Bone marrow (tissue), 2 donors: ENCODE results near the gene PDE10A.
"Not testable (repeated sequence)": the region's sequence is repeated elsewhere in the genome, so short reads cannot be mapped to it uniquely, and the experiment has no call there.

ENCODE experiments used
- DNase-seq, 2 donors: peaks; one replicate each; lab custom pipeline; 2025; lab: John Stamatoyannopoulos, UW

Gene PDE10A

DNA sequence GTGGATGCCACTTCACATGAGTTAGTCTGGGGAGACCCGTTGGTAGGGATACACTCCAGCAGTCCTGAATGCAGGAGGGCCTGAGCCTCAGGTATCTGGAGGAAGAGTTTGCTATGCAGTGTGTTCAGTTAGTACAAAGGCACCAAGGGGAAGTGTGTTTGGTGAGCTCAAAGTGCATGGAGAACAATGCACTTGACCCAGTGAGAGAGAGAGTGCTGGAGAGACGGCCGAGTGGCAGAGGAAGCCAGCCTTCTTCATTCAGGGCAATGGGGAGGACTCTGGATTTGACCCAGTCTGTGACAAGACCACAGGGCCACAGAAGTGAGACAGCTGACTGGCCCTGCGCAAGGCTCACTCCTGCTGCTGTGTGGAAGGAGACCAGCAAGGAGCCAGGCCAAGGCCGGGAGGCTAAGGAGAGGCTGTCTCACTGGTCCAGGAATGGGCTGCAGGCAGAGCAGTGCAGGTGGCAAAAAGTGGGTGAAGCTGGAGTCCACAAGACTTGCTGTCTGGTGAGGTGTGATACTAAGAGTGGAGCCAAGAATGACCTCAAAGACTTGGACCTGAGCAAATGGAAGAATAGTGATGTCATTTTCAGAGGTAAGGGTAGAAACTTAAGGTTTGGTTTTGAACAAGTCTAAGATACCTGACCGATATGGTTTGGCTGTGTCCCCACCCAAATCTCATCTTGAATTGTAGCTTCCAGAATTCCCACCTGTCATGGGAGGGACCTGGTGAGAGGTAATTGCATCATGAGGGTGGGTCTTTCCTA, 38.0 kb downstream of the PDE10A start:
- no peak for DNase-seq

DNA sequence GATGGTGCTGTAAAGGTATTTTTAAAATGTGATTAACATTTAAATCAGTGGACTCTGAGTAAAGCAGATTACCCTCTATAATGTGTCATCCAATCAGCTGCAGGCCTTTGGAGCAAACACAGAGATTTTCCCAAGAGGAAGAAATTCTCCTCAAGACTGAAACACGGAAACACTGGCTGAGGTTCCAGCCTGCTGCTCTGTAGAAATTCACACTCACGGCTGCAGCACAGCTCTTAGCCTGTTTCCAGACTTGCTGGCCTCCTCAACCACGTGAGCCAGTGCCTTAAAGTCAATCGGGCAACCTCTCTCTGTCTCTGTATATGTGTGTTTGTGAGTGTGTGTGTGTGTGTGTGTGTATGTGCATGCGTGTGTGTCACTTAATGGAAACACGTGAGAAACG, 41.1 kb downstream of the PDE10A start:
- DNase-seq = no peak

DNA sequence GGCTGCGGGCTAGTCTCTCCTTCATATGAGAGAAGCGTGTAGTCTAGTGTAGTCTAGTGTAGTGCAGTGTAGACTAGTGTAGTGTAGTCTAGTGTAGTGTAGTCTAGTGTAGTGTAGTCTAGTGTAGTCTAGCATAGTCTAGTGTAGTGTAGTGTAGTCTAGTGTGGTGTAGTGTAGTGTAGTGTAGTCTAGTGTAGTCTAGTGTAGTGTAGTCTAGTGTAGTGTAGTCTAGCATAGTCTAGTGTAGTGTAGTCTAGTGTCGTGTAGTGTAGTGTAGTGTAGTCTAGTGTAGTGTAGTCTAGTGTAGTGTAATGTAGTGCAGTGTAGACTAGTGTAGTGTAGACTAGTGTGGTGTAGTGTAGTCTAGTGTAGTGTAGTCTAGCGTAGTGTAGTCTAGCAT, 44.1 kb downstream of the PDE10A start:
- not testable (repeated sequence) for DNase-seq

DNA sequence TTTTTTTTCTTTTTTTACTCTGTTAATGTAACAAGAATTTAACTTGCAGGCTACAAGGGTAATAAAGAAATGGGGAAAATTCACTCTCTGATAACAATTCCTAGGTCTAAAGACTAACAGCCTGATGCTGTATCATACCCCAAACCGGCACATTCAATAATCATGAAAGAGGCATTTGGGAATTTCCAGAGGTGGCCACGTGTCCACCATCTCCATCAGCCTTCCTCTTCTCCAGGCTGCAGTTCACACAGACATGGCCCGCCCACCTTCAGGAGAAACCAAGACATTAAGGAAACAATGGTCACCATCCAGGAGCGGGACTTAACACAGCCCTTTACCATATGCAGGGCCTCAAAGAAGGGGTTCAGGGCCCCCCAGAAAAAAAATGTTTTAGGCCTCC, 44.8 kb downstream of the PDE10A start:
- DNase-seq = no peak

DNA sequence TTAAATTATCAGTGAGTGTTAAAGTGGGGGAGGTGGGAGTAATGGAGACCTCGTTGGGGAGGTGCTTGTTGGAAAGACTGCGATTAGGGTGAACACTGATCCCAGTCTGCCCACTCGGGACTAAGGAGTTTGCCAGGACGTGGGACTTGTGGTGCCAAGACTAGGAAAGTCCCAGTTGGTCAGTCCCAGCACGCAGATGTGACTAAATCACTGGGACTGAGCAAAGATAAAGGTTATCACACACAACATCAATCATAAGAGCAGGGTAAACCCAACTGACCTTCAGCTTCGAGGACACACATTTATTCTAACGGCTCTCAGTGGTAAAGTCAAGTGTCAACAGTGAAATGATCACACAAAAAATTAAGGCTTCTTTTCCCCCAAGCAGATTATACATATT, 45.5 kb downstream of the PDE10A start:
- no peak for DNase-seq

DNA sequence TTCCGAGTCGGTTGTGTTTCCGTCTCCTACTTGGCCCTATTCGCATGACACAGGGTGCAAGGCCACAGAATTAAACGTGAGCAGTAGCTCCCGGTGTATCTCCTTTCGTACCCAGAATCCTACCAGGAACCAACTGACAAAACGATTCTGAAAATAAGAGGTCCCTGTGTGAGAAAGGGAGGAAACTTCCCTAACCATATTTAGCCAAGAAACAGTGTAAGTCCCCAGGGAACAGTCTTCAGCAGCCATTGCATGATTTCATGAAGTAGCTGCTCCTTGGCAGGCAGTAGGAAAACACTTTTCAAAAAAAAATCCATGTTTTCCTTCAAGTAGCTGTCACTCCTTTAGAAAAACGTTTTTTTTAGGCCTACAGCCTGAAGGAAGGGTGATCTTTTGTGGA, 46.9 kb downstream of the PDE10A start:
- no peak for DNase-seq

DNA sequence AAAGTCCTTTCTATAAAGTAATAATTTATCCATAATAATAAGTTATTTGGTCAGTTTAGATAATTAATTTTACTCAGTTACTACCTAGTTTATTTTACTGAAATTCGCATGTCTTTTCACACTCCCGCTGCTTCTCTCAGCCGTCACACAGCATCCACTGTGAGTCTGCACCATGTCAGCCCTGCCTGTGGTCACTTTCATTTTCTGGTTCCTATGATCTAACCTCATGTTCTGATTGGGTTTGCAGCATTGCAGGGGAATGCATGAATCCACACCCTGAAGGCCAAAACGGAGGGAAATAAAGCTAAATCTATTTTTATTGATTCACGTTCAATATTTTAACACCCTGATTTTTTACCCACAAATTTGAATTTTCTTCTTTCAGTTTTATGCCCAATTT, 47.4 kb downstream of the PDE10A start:
- DNase-seq = no peak

DNA sequence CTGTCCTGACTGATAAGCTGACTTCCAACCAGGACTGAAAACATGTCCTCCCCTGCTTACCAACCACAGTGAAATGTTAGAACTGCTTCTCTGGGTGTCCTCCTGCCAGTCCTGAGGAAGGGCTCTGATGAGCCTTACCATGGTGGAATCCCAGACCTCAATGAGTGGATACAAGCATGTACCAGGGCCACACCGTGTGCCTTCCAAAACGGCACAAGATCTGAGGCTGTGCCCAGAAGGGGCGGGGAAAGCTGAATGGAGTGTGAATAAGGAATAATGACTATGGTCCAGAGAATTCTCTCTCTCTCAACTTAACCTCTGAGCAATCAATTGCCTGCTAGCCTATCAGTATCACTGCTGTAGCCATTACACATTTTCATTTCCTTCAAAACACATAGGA, 51.7 kb downstream of the PDE10A start:
- no peak for DNase-seq

DNA sequence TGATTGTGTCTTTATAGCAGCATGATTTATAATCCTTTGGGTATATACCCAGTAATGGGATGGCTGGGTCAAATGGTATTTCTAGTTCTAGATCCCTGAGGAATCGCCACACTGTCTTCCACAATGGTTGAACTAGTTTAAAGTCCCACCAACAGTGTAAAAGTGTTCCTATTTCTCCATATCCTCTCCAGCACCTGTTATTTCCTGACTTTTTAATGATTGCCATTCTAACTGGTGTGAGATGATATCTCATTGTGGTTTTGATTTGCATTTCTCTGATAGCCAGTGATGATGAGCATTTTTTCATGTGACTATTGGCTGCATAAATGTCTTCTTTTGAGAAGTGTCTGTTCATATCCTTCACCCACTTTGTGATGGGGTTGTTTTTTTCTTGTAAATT, 54.5 kb downstream of the PDE10A start:
- not testable (repeated sequence) for DNase-seq

DNA sequence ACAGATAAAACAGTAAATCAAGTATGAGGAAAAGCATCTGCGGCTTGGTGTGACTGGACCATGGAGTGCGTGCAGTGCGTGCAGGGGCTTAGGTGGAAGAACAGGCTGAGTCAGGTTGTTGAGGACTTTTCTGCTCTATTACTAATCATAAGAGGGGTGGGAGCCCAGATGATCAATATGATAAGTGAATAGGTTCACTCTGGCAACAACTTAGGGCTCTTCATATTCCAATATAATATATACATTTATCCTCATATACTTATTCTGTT, 56.4 kb downstream of the PDE10A start:
- no peak for DNase-seq

DNA sequence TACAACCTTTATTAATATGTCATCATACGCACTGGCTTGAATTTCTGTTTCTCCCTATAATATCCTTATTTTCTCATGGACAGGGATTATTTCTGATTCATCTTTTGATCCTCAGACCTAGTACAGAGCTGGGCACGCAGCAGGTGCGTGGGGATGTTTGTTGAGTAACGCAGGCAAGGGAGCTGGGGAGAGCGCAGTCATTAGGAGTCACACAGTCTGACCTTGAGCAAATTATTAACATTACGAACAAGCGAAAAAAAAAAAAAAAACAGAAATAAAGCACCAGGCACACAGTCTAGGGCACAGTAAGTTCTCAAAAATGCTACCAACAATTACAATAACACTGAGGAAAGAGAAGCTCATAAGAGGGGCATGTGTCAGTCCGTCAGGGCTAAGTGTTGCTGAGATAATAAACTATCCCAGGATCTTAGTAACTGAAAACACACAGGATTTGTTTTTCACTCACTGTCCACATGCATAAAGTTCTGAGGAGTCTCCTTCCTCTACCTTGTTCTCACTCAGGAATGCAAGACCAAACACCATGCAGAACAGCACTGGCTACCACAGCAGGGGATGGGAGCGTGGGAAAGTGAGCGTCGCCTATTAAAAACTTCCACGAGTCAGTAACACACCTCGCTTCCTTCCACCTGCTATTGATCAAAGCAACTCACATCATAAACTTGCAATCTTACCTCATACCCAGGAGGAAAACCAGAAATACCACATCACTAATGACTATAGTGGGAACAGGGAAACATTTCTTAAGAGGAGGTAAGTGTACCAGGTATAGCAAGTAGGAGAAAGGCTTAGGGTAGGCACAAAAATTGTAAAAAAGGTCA, 56.9 kb downstream of the PDE10A start:
- DNase-seq = no peak

DNA sequence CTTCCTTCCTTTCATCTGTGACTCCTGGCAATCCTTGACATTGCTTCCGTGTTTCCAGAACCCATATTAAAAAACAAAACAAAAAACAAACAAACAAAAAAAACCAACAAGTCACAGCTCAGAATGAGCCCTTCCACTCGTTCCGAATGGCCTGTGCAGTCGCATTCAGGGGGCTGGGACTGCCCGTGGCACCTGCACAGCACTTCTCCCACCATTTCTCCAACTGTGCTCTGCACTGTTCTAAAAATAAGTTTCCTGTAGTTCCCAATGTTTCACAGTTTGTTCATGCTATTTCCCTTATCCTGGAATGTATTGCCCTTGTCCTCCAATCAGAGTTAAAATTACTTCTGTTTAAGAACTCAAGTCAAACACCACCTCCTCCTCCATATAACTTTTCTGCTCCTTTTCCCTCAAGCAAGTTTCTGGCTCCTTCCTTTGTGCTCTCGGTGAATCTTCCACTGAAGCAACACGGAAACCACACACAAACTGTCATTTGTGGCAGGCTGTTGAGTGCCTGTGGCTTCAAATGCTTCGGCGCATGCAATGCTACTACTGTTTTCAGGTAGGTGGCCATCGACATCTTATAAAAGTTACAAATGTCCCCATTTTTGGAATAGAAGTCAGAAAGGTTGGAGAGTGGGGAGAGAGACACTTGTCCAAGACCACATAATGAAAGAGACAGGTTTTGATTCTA, 57.7 kb downstream of the PDE10A start:
- DNase-seq = no peak

DNA sequence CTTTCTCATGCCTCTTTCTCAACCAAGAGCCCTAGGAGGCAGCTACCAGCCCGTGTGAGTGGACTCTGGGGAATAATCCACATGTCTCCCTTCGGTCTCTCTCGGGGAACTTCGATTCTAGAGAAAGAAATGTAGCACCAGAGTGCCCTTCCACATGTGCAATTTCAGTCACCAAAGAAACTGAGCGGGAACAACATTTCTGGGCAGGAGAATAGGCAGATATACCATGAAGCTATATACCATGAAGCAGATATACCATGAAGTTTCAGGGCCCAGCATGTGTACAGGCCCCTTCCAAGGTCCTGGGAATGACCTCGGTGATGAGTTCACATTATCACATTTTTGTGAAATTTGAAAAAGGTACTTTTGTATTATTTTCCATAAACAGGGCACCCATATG, 60.8 kb downstream of the PDE10A start:
- no peak for DNase-seq

DNA sequence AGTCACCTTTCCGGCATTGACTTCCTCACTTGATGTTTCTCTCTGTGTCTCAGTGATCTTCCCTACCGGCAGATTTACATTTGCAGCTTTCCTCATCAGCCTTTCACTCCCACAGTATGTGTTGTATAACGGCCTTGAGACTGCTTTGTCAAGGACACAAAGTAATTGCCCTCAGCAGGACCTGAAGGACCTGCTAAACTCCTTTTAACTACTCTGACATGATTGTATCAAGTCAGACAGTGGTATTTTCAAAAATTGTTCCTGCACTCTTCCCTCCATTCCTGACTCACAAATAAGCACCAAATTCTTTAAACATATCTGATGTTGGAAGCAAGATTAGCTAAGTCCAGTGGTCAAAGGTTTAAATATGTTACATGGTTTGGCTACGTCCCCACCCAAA, 62.4 kb downstream of the PDE10A start:
- DNase-seq = no peak

DNA sequence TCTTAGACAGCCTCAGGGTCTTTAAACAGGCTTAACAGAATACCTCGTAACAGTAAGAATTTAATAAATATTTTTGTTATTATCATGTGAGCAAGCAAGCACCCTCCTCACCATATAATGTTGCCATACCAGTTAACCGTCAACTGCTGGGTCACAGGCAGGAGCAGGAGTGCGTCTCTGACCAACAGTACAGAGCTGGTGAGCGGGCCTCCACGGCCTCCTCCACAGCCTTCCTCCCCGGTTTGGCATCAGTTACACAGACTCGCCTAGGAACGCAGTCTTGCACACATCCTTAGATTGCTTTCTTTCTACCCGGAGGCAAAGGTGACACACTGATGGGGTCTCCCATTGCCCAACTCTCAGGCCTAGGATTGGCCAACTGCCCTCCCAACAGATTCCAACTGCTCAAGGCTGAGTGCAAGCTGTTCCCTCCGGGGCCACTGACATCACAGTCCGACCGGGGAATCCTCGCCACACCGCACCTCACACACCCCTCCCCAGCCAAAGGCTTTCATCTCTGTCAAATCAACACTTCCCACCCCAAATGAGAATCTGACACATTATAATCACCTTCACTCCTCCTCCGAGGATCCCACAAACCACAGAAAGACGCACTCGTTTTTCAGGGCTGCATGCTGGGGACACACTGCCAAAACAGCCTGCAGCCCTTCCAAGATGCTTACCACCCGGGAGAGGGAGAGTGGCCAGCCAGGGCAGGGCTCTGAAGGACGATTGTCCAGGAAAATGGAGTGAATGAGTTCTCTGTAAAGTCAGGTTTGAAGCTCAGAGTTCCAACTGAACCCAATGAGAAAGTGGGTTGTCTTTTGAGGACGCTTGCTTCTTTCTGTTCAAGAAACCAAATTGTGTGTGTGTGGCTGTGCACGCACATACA, 63.2 kb downstream of the PDE10A start:
- no peak for DNase-seq

DNA sequence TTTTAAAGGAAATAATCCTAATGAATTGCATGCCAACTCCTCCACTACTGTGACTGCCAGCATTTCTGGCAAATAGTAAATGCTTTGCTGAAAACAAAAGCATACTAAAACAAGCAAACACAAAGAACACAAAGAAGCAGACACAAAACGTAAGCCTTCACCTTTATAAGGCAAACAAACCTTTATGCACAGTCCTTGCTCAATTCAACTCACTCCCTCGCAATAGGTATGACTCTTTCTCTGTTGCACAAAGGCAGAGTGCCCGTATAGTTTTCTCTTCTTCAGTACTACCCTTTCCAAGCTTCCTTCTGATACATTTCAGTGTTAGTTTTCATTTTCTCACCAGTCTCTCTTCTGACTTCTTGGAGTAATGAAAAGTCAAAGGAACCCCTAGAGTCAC, 63.9 kb downstream of the PDE10A start:
- DNase-seq = no peak

DNA sequence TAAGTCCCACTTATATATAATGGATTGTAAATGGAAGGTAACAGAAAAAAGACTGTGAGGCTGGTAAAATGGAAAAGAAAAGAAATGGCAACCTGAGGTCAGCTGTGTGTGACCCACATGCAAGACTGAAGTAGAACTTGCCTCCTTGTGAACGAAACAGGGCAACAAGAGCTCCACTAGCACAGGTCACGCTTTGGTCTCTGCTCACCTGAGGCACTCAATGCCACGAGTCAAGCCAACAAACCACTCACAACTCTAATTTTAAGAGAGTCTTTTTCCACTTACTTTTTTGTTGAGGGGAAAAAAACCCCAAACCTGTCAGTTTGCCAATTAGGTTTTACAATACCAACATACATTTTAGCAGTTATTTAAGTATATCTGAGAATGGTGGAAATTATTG, 65.2 kb downstream of the PDE10A start:
- no peak for DNase-seq

DNA sequence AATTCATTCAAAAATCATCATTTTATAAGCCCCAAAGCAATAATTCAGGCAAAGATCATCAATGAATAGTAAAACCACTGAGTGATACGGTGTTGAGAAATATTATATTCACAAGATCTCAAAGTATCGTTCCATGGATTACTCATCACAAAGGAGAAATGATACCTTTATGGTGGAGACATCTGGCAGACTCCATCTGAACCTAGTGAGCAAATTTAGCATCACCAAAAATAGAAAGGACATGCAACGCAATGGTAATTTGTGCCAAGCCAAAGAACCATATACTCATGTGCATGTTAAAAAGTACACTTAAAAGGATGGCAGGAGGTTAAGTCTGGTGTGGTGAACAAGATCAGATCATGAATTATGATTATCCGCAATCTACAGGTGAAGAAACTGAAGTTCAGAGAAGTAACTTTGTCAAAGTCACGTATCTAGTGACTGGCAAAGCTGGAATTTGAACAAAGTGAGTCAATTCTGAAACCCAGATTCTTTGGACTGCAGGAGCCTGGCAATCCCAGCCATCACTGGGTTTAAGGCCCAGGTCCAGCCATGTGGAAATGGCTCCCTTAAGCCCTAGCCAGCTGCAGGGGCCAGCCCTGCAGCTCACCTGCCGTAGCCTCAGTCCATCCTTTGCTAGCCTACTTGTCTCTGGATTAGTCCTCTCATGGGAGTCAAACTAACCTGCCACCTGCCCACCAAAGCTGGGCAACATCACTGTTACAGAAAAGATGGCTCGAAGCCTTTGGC, 68.3 kb downstream of the PDE10A start:
- DNase-seq = no peak

DNA sequence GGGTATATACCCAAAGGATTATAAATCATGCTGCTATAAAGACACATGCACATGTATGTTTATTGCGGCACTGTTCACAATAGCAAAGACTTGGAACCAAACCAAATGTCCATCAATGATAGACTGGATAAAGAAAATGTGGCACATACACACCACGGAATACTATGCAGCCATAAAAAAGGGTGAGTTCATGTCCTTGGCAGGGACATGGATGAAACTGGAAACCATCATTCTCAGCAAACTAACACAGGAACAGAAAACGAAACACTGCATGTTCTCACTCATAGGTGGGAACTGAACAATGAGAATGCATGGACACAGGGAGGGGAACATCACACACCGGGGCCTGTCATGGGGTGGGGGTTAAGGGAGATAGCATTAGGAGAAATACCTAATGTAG, 70.1 kb downstream of the PDE10A start:
- not testable (repeated sequence) for DNase-seq

DNA sequence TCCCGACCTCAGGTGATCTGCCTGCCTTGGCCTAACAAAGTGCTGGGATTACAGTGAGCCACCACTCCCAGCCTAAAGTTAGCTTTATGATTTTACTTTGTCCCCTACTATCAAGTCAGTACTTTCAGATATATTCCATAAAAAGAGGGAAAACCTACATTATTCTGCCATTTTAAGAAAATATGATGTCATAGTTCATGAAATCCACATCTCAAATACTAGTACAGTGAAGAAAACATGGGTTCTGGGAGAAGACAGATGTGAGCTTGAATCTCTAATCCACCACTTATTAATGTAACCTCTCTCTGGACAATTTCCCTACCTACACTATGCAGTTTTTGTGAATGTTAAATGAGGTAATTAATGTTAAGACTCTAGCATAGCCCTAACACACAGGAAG, 74.5 kb downstream of the PDE10A start:
- DNase-seq = no peak

DNA sequence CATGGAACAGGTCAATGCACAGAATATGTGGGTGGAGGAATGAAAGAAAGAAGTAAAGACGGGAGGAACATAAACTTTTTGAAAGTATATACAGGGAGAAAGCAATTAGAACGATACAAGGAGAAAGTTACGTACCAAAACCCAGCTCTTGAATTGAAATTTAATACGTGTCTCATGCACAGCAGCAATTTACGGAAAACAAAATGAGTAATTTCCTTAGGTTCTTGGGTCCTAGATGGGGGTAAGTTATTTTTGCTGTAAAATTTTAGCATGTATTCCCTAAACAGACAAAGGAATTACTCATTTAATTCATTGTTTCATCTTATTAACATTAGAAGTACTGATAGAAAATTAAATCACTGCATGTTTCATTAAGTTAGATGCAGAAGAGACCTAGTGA, 75.8 kb downstream of the PDE10A start:
- DNase-seq = no peak
